ENCODE results near the gene CXorf38.

CXorf38 gene

GRCh38 chrX:40628506-40628905 is 18.9 kb downstream of the CXorf38 start:
- peak; percentile 17 for DNase-seq (ENCODE audit: low read depth)
- no peak for TF ChIP-seq CTCF (conservative IDR thresholded peaks at IDR 0.05; ENCODE audit: low read length)
- H3K4me3 ChIP-seq (ENCODE audit: low read length), result no peak overlapping the region

GRCh38 chrX:40625294-40625693 is 22.1 kb downstream of the CXorf38 start:
- DNase-seq (ENCODE audit: low read depth), result no peak
- TF ChIP-seq CTCF (conservative IDR thresholded peaks at IDR 0.05; ENCODE audit: low read length), result no peak

GRCh38 chrX:40623665-40624064 is 23.7 kb downstream of the CXorf38 start:
- TF ChIP-seq CTCF (conservative IDR thresholded peaks at IDR 0.05; ENCODE audit: low read length), result no peak
- H3K4me3 ChIP-seq (ENCODE audit: low read length), result no peak overlapping the region
- no peak for DNase-seq (ENCODE audit: low read depth)

More at GRCh38 chrX:40625294-40625693, 22.1 kb downstream of the CXorf38 start:
- no peak overlapping the region for H3K4me3 ChIP-seq (ENCODE audit: low read length)

- TF ChIP-seq CTCF (conservative IDR thresholded peaks at IDR 0.05; ENCODE audit: low read length), result no peak
- DNase-seq (ENCODE audit: low read depth), result no peak
- H3K4me3 ChIP-seq (ENCODE audit: low read length), result no peak within 1 kb of the TSS
Observed at GRCh38 chrX:40623139-40623536, 24.2 kb downstream of the CXorf38 start, which contains the start of gene MPC1L. Gene MPC1L (plus strand): TSS chrX:40623428. CDS start chrX:40623566, 138 bp downstream.

- TF ChIP-seq CTCF (conservative IDR thresholded peaks at IDR 0.05; ENCODE audit: low read length), result no peak
- DNase-seq (ENCODE audit: low read depth), result no peak
- no peak overlapping the region for H3K4me3 ChIP-seq (ENCODE audit: low read length)
Observed at GRCh38 chrX:40622479-40623138, 24.8 kb downstream of the CXorf38 start.

- DNase-seq (ENCODE audit: low read depth), result no peak
- H3K4me3 ChIP-seq (ENCODE audit: low read length), result no peak overlapping the region
- no peak for TF ChIP-seq CTCF (conservative IDR thresholded peaks at IDR 0.05; ENCODE audit: low read length)
Observed at GRCh38 chrX:40617566-40617965, 29.8 kb downstream of the CXorf38 start.

- DNase-seq (ENCODE audit: low read depth), result no peak
- no peak for TF ChIP-seq CTCF (conservative IDR thresholded peaks at IDR 0.05; ENCODE audit: low read length)
- no peak overlapping the region for H3K4me3 ChIP-seq (ENCODE audit: low read length)
Observed at GRCh38 chrX:40615976-40616375, 31.4 kb downstream of the CXorf38 start.
